ENCODE measurements around the gene CCDC33.

GRCh38 chr15:74209997-74210671 lies 26.0 kb upstream of the CCDC33 start:
- TF ChIP-seq CTCF (IDR thresholded peaks at IDR 0.05; ENCODE audit: insufficient read depth, low read length, poor library complexity, severe bottlenecking) (no peak), EZH2phosphoT487 (conservative IDR thresholded peaks at IDR 0.05; ENCODE audit: low read length) (no peak)

Data from SU-DHL-6 (cell line).